Osteoblast (primary cell): Measurements from ENCODE around the gene KY. TPM values are rescaled to one million over a fixed set of nuclear protein-coding genes. Genes with fewer than 3 reads are reported as not detected.

Experiments
- DNase-seq: peaks from one replicate; pipeline ENCODE4 v3.0.0; 2011; ENCODE audit warnings: low spot score, mixed read lengths; ENCODE audit not compliant: insufficient read length; ENCODE audit errors: missing footprints
- H2AFZ ChIP-seq: 2 replicates; pipeline ENCODE4 v1.6.0; 2011; ENCODE audit warnings: mild to moderate bottlenecking, low read length
- H3K27ac ChIP-seq: 2 replicates; pipeline ENCODE4 v1.5.1; 2011; ENCODE audit warnings: mild to moderate bottlenecking, low read depth, low read length, moderate library complexity
- H3K27me3 ChIP-seq: 2 replicates; pipeline ENCODE4 v1.6.0; 2012; ENCODE audit warnings: mild to moderate bottlenecking, control low read depth, inconsistent platforms, low read length, moderate library complexity; ENCODE audit not compliant: insufficient read depth
- H3K36me3 ChIP-seq: 2 replicates; pipeline ENCODE4 v1.5.1; 2011; ENCODE audit warnings: mild to moderate bottlenecking, low read length, control low read depth, moderate library complexity; ENCODE audit not compliant: insufficient read depth
- H3K4me1 ChIP-seq: 2 replicates; pipeline ENCODE4 v1.5.1; 2011; ENCODE audit warnings: mild to moderate bottlenecking, low read length, control low read depth, moderate library complexity; ENCODE audit not compliant: insufficient read depth
- H3K4me2 ChIP-seq: 2 replicates; pipeline ENCODE4 v1.6.0; 2011; ENCODE audit warnings: mild to moderate bottlenecking, low read length; ENCODE audit not compliant: insufficient read depth
- H3K4me3 ChIP-seq: fragments of 200-600 bp; sonication (generic); 3 replicates; pipeline ENCODE4 v1.5.1; 2012; ENCODE audit warnings: mild to moderate bottlenecking, low read length, inconsistent platforms; ENCODE audit not compliant: insufficient read depth
- H3K79me2 ChIP-seq: 2 replicates; pipeline ENCODE4 v1.6.0; 2012; ENCODE audit warnings: mild to moderate bottlenecking, low read length, control low read depth, inconsistent platforms; ENCODE audit not compliant: insufficient read depth
- H3K9me3 ChIP-seq: 2 replicates; pipeline ENCODE4 v1.5.1; 2011; ENCODE audit warnings: low read depth, low read length, control low read depth
- H4K20me1 ChIP-seq: 2 replicates; pipeline ENCODE4 v1.6.0; 2012; ENCODE audit warnings: mild to moderate bottlenecking, low read length, control low read depth; ENCODE audit not compliant: insufficient read depth
- total RNA-seq: library from RNA; depleted of rRNA; stranded (reverse); fragments of >200 nt; gene quantifications from 2 replicates; pipeline ENCODE4 v1.2.3, GENCODE V29; 2012
- TF ChIP-seq, protein P1 (sequence below): IDR thresholded peaks from 2 replicates; pipeline ENCODE4 v1.5.1; 2011; ENCODE audit warnings: mild to moderate bottlenecking, low read depth, low read length, moderate library complexity; ENCODE audit errors: extremely low read depth

Gene KY
- total RNA-seq, 1 donor: 3.6 TPM

DNA sequence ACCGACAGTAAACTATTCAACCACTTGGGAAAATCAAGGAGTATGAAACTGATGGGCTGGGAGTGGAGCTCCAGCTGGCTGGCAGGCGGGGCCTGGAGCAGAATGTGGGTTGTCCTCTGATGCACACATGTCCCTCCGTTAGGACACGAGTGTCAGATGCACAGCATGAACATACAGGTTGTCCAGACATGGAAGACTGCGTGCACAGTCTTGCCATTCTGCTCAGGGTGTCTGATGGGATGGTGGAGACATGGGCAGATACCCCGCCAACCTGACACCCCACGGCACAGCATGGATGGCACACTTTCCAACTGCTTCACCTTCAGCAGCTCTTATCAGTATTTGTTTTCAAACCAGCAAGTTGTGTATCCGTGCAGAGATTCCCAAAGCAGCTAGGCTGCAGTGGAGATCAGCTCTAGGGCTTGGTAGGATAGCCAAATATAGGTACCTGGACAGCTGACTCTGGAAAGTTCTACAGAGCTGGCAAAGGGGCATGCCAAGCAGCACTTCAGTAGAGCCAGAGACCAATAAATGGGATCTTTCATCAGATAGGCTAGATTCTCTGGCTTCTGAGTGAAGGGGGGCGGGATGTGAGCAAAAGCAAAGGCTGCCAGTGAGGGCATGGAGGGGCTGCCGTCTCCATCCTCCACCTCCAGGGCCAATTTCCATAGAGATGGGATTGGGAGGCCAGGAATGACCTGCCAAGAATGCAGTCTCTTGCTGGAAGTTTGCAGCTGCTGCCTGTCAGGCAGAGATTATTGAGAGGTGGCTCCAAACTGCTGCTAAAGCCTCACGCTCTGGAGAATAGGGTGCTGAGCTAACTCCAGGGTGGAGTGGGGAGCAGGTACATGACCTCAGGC, 47.2 kb upstream of the KY start:
- DNase-seq: no peak
- TF ChIP-seq, protein P1, sequence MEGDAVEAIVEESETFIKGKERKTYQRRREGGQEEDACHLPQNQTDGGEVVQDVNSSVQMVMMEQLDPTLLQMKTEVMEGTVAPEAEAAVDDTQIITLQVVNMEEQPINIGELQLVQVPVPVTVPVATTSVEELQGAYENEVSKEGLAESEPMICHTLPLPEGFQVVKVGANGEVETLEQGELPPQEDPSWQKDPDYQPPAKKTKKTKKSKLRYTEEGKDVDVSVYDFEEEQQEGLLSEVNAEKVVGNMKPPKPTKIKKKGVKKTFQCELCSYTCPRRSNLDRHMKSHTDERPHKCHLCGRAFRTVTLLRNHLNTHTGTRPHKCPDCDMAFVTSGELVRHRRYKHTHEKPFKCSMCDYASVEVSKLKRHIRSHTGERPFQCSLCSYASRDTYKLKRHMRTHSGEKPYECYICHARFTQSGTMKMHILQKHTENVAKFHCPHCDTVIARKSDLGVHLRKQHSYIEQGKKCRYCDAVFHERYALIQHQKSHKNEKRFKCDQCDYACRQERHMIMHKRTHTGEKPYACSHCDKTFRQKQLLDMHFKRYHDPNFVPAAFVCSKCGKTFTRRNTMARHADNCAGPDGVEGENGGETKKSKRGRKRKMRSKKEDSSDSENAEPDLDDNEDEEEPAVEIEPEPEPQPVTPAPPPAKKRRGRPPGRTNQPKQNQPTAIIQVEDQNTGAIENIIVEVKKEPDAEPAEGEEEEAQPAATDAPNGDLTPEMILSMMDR: no peak
- Histone ChIP-seq H3K36me3 (no peaks in the 10 kb centered on the region), H3K27ac (no peak overlapping the region), H3K4me3 (no peak overlapping the region), H4K20me1 (no peaks in the 10 kb centered on the region), H2AFZ (no peak overlapping the region), H3K27me3 (no peaks in the 10 kb centered on the region), H3K79me2 (no peaks in the 10 kb centered on the region), H3K9me3 (no peaks in the 10 kb centered on the region), H3K4me2 (no peak overlapping the region), H3K4me1 (peaks cover 9% of the 10 kb centered on the region)

DNA sequence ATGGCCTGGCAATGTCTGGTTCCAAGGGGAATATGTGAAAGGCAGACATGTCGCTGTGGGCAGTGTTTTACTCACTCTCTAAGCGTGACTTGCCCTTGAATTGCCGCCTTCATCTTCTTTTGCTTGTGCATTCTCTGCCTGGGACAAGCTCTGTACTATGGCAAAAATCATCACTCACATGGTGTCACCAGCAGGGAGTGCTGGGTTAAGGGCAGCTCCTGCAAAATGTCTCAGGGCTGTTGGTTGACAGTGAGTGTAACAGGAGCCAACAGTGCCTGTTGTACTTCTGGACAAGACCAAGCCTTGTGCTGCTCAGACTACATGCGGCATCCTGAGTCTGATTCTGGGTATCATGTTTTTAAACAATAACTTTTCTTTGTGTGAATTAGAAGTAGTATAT, 45.3 kb upstream of the KY start:
- TF ChIP-seq, protein P1: no peak
- H3K4me2 ChIP-seq: no peak overlapping the region
- no peaks in the 10 kb centered on the region for H3K27me3 ChIP-seq
- no peak for DNase-seq
- H2AFZ ChIP-seq: no peak overlapping the region
- peaks cover 12% of the 10 kb centered on the region for H3K4me1 ChIP-seq
- H3K4me3 ChIP-seq: no peak overlapping the region
- no peaks in the 10 kb centered on the region for H3K9me3 ChIP-seq
- no peaks in the 10 kb centered on the region for H4K20me1 ChIP-seq
- no peaks in the 10 kb centered on the region for H3K36me3 ChIP-seq
- H3K27ac ChIP-seq: no peak overlapping the region
- no peaks in the 10 kb centered on the region for H3K79me2 ChIP-seq

DNA sequence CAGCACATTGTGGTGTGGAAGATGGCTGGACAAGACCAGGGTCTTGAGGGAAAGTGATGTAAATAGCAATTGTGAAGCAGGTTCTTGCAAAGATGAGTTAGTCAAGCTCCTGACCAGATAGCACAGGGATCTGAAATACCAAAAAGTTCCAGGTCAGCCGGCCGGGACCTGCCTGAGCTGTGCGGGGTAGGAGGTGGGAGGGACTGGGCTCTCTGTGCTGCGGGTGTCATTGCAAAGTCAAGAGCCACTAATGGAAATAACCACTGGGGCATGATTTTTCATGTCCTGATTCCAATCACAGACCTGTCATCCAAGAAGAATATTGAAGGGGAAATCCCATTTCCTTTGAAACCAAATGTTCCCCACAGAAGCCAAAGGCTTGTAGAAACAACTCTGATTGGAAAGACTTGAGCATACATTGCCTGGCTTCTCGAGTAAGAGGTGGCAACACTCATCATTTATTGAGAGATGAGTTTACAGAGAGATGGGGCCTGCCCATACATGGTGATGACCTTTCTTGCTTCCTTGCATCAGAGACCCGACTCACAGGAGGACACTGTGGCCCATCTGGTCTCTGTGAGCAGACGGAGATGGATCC, 44.2 kb upstream of the KY start:
- Histone ChIP-seq H3K9me3 (no peaks in the 10 kb centered on the region), H3K27ac (no peak overlapping the region), H3K4me2 (no peak overlapping the region), H3K36me3 (no peaks in the 10 kb centered on the region), H3K27me3 (no peaks in the 10 kb centered on the region), H3K4me3 (no peak overlapping the region), H3K4me1 (peaks cover 14% of the 10 kb centered on the region), H2AFZ (no peak overlapping the region), H4K20me1 (no peaks in the 10 kb centered on the region), H3K79me2 (no peaks in the 10 kb centered on the region)
- no peak for DNase-seq
- TF ChIP-seq, protein P1: no peak

DNA sequence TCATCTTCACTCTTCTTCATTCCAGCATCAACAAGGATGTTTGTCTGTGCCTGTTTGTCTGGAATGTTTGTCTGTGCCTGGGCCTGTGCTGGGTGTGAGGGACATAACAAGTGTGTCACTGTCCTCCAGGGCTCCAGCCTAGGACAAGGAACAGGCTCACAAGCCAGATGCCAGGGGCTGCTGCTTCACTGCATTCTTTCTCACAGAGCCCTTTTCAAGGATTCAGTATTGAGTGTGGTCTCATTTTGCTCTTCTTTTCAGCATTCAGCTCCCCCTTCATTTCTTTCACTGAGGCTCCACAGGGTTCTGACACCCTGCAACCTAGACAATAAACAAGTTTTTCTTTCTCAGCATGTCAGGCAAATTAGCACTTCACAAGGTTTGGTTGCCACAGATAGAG, 43.6 kb upstream of the KY start:
- no peaks in the 10 kb centered on the region for H3K36me3 ChIP-seq
- H3K9me3 ChIP-seq: no peaks in the 10 kb centered on the region
- H3K4me1 ChIP-seq: peaks cover 14% of the 10 kb centered on the region
- no peak overlapping the region for H3K27ac ChIP-seq
- H3K79me2 ChIP-seq: no peaks in the 10 kb centered on the region
- H3K4me3 ChIP-seq: no peak overlapping the region
- no peak overlapping the region for H2AFZ ChIP-seq
- no peak overlapping the region for H3K4me2 ChIP-seq
- DNase-seq: peak; percentile 36
- no peaks in the 10 kb centered on the region for H4K20me1 ChIP-seq
- TF ChIP-seq, protein P1: no peak
- H3K27me3 ChIP-seq: no peaks in the 10 kb centered on the region
